Gastrocnemius medialis (tissue), 4 donors: Measurements from ENCODE around the gene RFTN1. TPM values are rescaled to one million over a fixed set of nuclear protein-coding genes. Genes with fewer than 3 reads are reported as not detected.

ENCODE experiments used
- ATAC-seq, 2 donors: fragments of 150-250 bp; one replicate each; pipeline ENCODE4 v1.9.1; 2016
- DNase-seq, 2 donors: peaks; one replicate each; pipeline ENCODE4 v3.0.0-alpha.2; 2019
- H3K27ac ChIP-seq, 4 donors: fragments of 200-600 bp; sonication (generic); 1 replicate in 1 of 4; 2 replicates in 3 of 4; pipeline ENCODE4 v1.5.1; 2016 to 2018; ENCODE audit warnings: mild to moderate bottlenecking in 2 of 4, moderate library complexity in 1 of 4
- H3K27me3 ChIP-seq, 3 donors: fragments of 200-600 bp; sonication (generic) in 2 of 3; 1 replicate in 1 of 3; 2 replicates in 2 of 3; pipeline versions ENCODE4 v1.5.1 to v1.6.0; 2016 to 2019; ENCODE audit warnings: mild to moderate bottlenecking in 1 of 3, moderate library complexity in 1 of 3
- H3K36me3 ChIP-seq, 2 donors: fragments of 200-600 bp; sonication (generic) in 1 of 2; one replicate each; pipeline ENCODE4 v1.5.1; 2017 to 2018
- H3K4me1 ChIP-seq, 2 donors: fragments of 200-600 bp; sonication (generic) in 1 of 2; one replicate each; pipeline ENCODE4 v1.5.1; 2016 to 2017; ENCODE audit warnings: mild to moderate bottlenecking in 2 of 2
- H3K4me3 ChIP-seq, 4 donors: fragments of 200-600 bp; sonication (generic) in 3 of 4; 1 replicate in 1 of 4; 2 replicates in 3 of 4; pipeline ENCODE4 v1.5.1; 2016 to 2019; ENCODE audit warnings: mild to moderate bottlenecking in 2 of 4
- H3K9me3 ChIP-seq, 3 donors: fragments of 200-600 bp; sonication (generic) in 2 of 3; 1 replicate in 1 of 3; 2 replicates in 2 of 3; pipeline ENCODE4 v1.5.1; 2016 to 2019
- POLR2A ChIP-seq, 2 donors: fragments of 450-650 bp; IDR thresholded peaks; one replicate each; pipeline ENCODE4 v1.6.1; 2017; ENCODE audit warnings: antibody characterized with exemption in 2 of 2, mild to moderate bottlenecking in 2 of 2, moderate library complexity in 2 of 2
- in situ Hi-C, 4 donors: fragments of 200-750 bp; cut with MboI; loops; one replicate each; pipeline versions ENCODE4 v1.15.0 to v1.8.0; 2017; ENCODE audit warnings: low sequenced_read_pairs in 4 of 4
- intact Hi-C: fragments of 100-400 bp; cut with DNase I; formaldehyde crosslinking; loops from one replicate; pipeline ENCODE4 v1.15.1; 2023; ENCODE audit warnings: low total_unique reads
- total RNA-seq, 4 donors: library from RNA; depleted of rRNA; stranded (reverse); fragments of >200 nt; gene quantifications; one replicate each; pipeline versions ENCODE4 v1.1.0 to v1.2.3, GENCODE V29; 2016
- TF ChIP-seq, protein P1 (sequence below), 5 experiments: fragments of 450-650 bp in 3 of 5; fragments of 200-600 bp in 2 of 5; sonication (generic) in 2 of 5; IDR thresholded peaks in 4 of 5; conservative IDR thresholded peaks in 1 of 5; 1 replicate in 4 of 5; 2 replicates in 1 of 5; pipeline ENCODE4 v1.5.1; 2016 to 2019; ENCODE audit warnings: antibody characterized with exemption in 5 of 5, mild to moderate bottlenecking in 3 of 5, moderate library complexity in 3 of 5

The RFTN1 gene
- total RNA-seq, 4 donors from 2014 or later, result 10.7 to 22.8 (median 11.7) TPM

GRCh38 chr3:16374047-16374934, 139.2 kb downstream of the RFTN1 start:
- TF ChIP-seq, protein P1, sequence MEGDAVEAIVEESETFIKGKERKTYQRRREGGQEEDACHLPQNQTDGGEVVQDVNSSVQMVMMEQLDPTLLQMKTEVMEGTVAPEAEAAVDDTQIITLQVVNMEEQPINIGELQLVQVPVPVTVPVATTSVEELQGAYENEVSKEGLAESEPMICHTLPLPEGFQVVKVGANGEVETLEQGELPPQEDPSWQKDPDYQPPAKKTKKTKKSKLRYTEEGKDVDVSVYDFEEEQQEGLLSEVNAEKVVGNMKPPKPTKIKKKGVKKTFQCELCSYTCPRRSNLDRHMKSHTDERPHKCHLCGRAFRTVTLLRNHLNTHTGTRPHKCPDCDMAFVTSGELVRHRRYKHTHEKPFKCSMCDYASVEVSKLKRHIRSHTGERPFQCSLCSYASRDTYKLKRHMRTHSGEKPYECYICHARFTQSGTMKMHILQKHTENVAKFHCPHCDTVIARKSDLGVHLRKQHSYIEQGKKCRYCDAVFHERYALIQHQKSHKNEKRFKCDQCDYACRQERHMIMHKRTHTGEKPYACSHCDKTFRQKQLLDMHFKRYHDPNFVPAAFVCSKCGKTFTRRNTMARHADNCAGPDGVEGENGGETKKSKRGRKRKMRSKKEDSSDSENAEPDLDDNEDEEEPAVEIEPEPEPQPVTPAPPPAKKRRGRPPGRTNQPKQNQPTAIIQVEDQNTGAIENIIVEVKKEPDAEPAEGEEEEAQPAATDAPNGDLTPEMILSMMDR (IDR thresholded peaks at IDR 0.05 in 4 of 5, conservative IDR thresholded peaks at IDR 0.05 in 1 of 5), result no peak
- TF ChIP-seq POLR2A (IDR thresholded peaks at IDR 0.05), result no peak
- intact Hi-C loops, result loop anchor here (5.0 kb wide), 1 partner anchor 62 kb away; no protein-coding TSS in a partner anchor
- Histone ChIP-seq H3K4me3 (no peak overlapping the region), H3K4me1 (peaks cover 61 to 65% of the 10 kb centered on the region in 2 donors), H3K9me3 (no peaks in the 10 kb centered on the region), H3K27ac (peak overlapping the region in 2 of 4 donors; percentile 47 to 65), H3K27me3 (no peaks in the 10 kb centered on the region), H3K36me3 (peaks cover 0 to 7% of the 10 kb centered on the region in 2 donors)
- in situ Hi-C loops, result loop anchor here in 1 of 4 donors (10.0 kb wide), 1 partner anchor 59 kb away; no protein-coding TSS in a partner anchor
- no peak for ATAC-seq
- no peak for DNase-seq

DNA sequence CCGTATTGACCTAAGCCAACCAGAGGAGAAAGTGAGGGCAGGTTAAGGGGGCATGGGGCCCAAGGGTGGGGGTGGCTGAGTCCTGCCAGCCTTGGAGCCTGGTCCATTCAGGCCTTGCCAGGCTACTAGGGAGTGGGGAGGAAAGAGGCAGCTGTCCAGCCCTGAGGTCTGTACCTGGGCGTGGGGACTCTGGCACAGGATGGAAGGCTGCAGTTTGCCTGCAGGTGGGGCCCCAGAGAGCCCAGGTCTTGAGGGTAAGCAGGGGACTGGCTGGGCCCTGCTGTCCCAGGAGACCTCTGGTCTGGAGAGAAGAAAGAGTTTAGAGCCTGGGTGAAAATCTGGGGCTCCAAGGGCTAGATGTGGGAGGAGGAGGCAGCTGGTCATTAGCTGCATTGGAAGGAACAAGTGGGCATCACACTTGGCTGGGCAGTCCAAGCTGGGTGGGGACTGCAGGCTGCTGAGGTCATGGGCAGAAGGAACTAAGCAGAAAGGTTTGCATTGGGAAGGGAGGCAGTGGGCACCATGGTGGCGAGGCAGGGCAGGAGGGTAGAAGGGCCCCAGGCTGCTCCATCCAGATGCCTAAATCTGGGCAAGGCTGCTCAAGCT, 140.1 kb downstream of the RFTN1 start:
- ATAC-seq (no peak), DNase-seq (no peak)
- Histone ChIP-seq H3K4me3 (no peak overlapping the region), H3K36me3 (peaks cover 0 to 7% of the 10 kb centered on the region in 2 donors), H3K4me1 (peaks cover 62 to 65% of the 10 kb centered on the region in 2 donors), H3K27me3 (no peaks in the 10 kb centered on the region), H3K27ac (peak overlapping the region in 3 of 4 donors; percentile 47 to 65 (median 64)), H3K9me3 (no peaks in the 10 kb centered on the region)
- no peak for TF ChIP-seq POLR2A (IDR thresholded peaks at IDR 0.05)
- TF ChIP-seq, protein P1 (IDR thresholded peaks at IDR 0.05 in 4 of 5, conservative IDR thresholded peaks at IDR 0.05 in 1 of 5), result no peak
- intact Hi-C loops, result loop anchor here (5.0 kb wide), 1 partner anchor 61 kb away; no protein-coding TSS in a partner anchor
- in situ Hi-C loops, result loop anchor here in 1 of 4 donors (10.0 kb wide), 1 partner anchor 59 kb away; no protein-coding TSS in a partner anchor

- Histone ChIP-seq H3K27ac (peak overlapping the region; percentile 19 to 65 (median 56)), H3K4me1 (peaks cover 54 to 60% of the 10 kb centered on the region in 2 donors), H3K4me3 (no peak overlapping the region), H3K36me3 (peaks cover 0 to 6% of the 10 kb centered on the region in 2 donors), H3K27me3 (no peaks in the 10 kb centered on the region), H3K9me3 (no peaks in the 10 kb centered on the region)
- ATAC-seq (no peak), DNase-seq (no peak)
- in situ Hi-C loops (loop anchor here in 1 of 4 donors (10.0 kb wide), 1 partner anchor 58 kb away; no protein-coding TSS in a partner anchor), intact Hi-C loops (loop anchor here (5.0 kb wide), 1 partner anchor 60 kb away; no protein-coding TSS in a partner anchor)
- TF ChIP-seq, protein P1 (IDR thresholded peaks at IDR 0.05 in 4 of 5, conservative IDR thresholded peaks at IDR 0.05 in 1 of 5), result no peak
- TF ChIP-seq POLR2A (IDR thresholded peaks at IDR 0.05), result no peak
These were observed 140.9 kb downstream of the RFTN1 start for GRCh38 chr3:16372362-16373292.
